Thyroid gland (tissue), 4 donors: ENCODE data around the gene ITGB1.

Experiments used
- POLR2A ChIP-seq, 2 donors: fragments of 450-650 bp; IDR thresholded peaks; one replicate each; pipeline ENCODE4 v1.6.1; 2017; ENCODE audit warnings: antibody characterized with exemption in 2 of 2, mild to moderate bottlenecking in 2 of 2, moderate library complexity in 1 of 2
- TF ChIP-seq, protein P1 (sequence below), 6 experiments: fragments of 200-600 bp in 3 of 6; fragments of 450-650 bp in 3 of 6; sonication (generic) in 3 of 6; IDR thresholded peaks; one replicate each; pipeline ENCODE4 v1.5.1; 2016 to 2019; ENCODE audit warnings: antibody characterized with exemption in 6 of 6, mild to moderate bottlenecking in 2 of 6, inconsistent platforms in 1 of 6, moderate library complexity in 1 of 6

GRCh38 chr10:32990811-32991210 is 32.8 kb upstream of the ITGB1 start:
- TF ChIP-seq, protein P1, sequence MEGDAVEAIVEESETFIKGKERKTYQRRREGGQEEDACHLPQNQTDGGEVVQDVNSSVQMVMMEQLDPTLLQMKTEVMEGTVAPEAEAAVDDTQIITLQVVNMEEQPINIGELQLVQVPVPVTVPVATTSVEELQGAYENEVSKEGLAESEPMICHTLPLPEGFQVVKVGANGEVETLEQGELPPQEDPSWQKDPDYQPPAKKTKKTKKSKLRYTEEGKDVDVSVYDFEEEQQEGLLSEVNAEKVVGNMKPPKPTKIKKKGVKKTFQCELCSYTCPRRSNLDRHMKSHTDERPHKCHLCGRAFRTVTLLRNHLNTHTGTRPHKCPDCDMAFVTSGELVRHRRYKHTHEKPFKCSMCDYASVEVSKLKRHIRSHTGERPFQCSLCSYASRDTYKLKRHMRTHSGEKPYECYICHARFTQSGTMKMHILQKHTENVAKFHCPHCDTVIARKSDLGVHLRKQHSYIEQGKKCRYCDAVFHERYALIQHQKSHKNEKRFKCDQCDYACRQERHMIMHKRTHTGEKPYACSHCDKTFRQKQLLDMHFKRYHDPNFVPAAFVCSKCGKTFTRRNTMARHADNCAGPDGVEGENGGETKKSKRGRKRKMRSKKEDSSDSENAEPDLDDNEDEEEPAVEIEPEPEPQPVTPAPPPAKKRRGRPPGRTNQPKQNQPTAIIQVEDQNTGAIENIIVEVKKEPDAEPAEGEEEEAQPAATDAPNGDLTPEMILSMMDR (IDR thresholded peaks at IDR 0.05): no peak
- no peak for TF ChIP-seq POLR2A (IDR thresholded peaks at IDR 0.05)
